H1 (cell line): Measurements from ENCODE around the gene CEACAM20. TPM values are rescaled to one million over a fixed set of nuclear protein-coding genes. Genes with fewer than 3 reads are reported as not detected.

Experiments
- CTCF ChIA-PET: fragments of 300-600 bp; sonication (Branson Sonifier 250); formaldehyde crosslinking; loops from one replicate; lab custom pipeline; 2021; ENCODE audit not compliant: partially characterized antibody; lab: Charles Lee
- POLR2A ChIA-PET: fragments of 300-600 bp; sonication (Branson Sonifier 250); formaldehyde crosslinking; loops from one replicate; lab custom pipeline; 2021; ENCODE audit warnings: inconsistent platforms; ENCODE audit not compliant: partially characterized antibody; lab: Charles Lee
- DNase-seq, 2 experiments: peaks; one replicate each; pipeline versions ENCODE4 v3.0.0 to v3.0.0-alpha.2; 2010 to 2022; ENCODE audit warnings: low spot score in 2 of 2, low read depth in 1 of 2, mixed read lengths in 1 of 2
- FAIRE-seq: peaks from 2 replicates; lab custom pipeline; 2011; peaks lifted over from hg19 to GRCh38; lab: Jason Lieb, UNC
- H2AFZ ChIP-seq: 2 replicates; pipeline ENCODE4 v1.8.1; 2012; ENCODE audit warnings: low read length, inconsistent platforms
- H2AK5ac ChIP-seq: 2 replicates; pipeline ENCODE4 v1.6.1; 2013; ENCODE audit warnings: low read depth, low read length
- H2BK120ac ChIP-seq: replicated peaks from 2 replicates; pipeline ENCODE3; 2013; ENCODE audit warnings: low read depth, low read length, inconsistent platforms
- H2BK12ac ChIP-seq: 2 replicates; pipeline ENCODE4 v1.6.1; 2013; ENCODE audit warnings: low read depth, low read length
- H2BK15ac ChIP-seq: 2 replicates; pipeline ENCODE4 v1.6.1; 2013; ENCODE audit warnings: low read length
- H2BK20ac ChIP-seq: 2 replicates; pipeline ENCODE4 v1.6.1; 2013; ENCODE audit warnings: low read length
- H2BK5ac ChIP-seq: 2 replicates; pipeline ENCODE4 v1.6.1; 2013; ENCODE audit warnings: low read depth, low read length
- H3K14ac ChIP-seq: 2 replicates; pipeline ENCODE4 v1.6.1; 2013; ENCODE audit warnings: inconsistent platforms; ENCODE audit not compliant: insufficient read length
- H3K18ac ChIP-seq: 2 replicates; pipeline ENCODE4 v1.6.1; 2013; ENCODE audit warnings: low read length; ENCODE audit errors: extremely low read depth
- H3K23ac ChIP-seq: 2 replicates; pipeline ENCODE4 v1.6.1; 2013; ENCODE audit warnings: inconsistent platforms; ENCODE audit not compliant: insufficient read length
- H3K23me2 ChIP-seq: 2 replicates; pipeline ENCODE4 v1.6.1; 2013; ENCODE audit warnings: low read depth, low read length
- H3K27ac ChIP-seq: 2 replicates; pipeline ENCODE4 v1.6.1; 2011; ENCODE audit warnings: low read depth, low read length, inconsistent platforms
- H3K27me3 ChIP-seq, 4 experiments: replicated peaks in 1 of 4; 1 replicate in 1 of 4; 2 replicates in 3 of 4; pipeline versions ENCODE4 v1.6.1 to v1.8.1; 2011 to 2013; ENCODE audit warnings: low read length in 3 of 4, mild to moderate bottlenecking in 3 of 4, inconsistent platforms in 2 of 4, mixed read lengths in 2 of 4, moderate library complexity in 1 of 4; ENCODE audit not compliant: control insufficient read depth in 3 of 4, insufficient read depth in 3 of 4; ENCODE audit errors: extremely low read depth in 1 of 4
- H3K36me3 ChIP-seq, 4 experiments: 2 replicates each; pipeline versions ENCODE4 v1.6.1 to v1.8.1; 2011 to 2013; ENCODE audit warnings: mild to moderate bottlenecking in 4 of 4, low read length in 3 of 4, moderate library complexity in 2 of 4, control low read depth in 1 of 4, inconsistent platforms in 1 of 4; ENCODE audit not compliant: insufficient read depth in 4 of 4, control insufficient read depth in 2 of 4
- H3K4ac ChIP-seq: replicated peaks from 2 replicates; pipeline ENCODE3; 2013; ENCODE audit warnings: low read length, low read depth, mixed read lengths, inconsistent platforms; ENCODE audit not compliant: insufficient read length
- H3K4me1 ChIP-seq, 4 experiments: replicated peaks in 1 of 4; 1 replicate in 1 of 4; 2 replicates in 3 of 4; pipeline versions ENCODE4 v1.6.1 to v1.8.1; 2011 to 2013; ENCODE audit warnings: low read length in 3 of 4, inconsistent platforms in 2 of 4, mixed read lengths in 1 of 4; ENCODE audit not compliant: insufficient read depth in 4 of 4, control insufficient read depth in 3 of 4
- H3K4me2 ChIP-seq, 2 experiments: 2 replicates each; pipeline versions ENCODE4 v1.6.1 to v1.8.1; 2011 to 2013; ENCODE audit warnings: low read depth in 2 of 2, low read length in 2 of 2, control low read depth in 1 of 2, inconsistent platforms in 1 of 2, mild to moderate bottlenecking in 1 of 2; ENCODE audit not compliant: insufficient read depth in 1 of 2
- H3K4me3 ChIP-seq, 4 experiments: fragments of 200-600, 300-600 bp in 1 of 4; sonication (generic), shearing (Covaris generic), sonication (Bioruptor Twin) in 1 of 4; 2 replicates each; pipeline versions ENCODE4 v1.5.1 to v1.8.1; 2011 to 2016; ENCODE audit warnings: low read length in 4 of 4, low read depth in 3 of 4, control low read depth in 2 of 4, inconsistent platforms in 2 of 4, mild to moderate bottlenecking in 2 of 4, mixed read lengths in 1 of 4, moderate library complexity in 1 of 4; ENCODE audit not compliant: insufficient read depth in 2 of 4; ENCODE audit errors: extremely low read depth in 1 of 4
- H3K56ac ChIP-seq: replicated peaks from 2 replicates; pipeline ENCODE3; 2013; ENCODE audit warnings: low read depth, mild to moderate bottlenecking, mixed read lengths, low read length, inconsistent platforms; ENCODE audit not compliant: insufficient read length
- H3K79me1 ChIP-seq: 2 replicates; pipeline ENCODE4 v1.6.1; 2013; ENCODE audit warnings: low read depth, low read length, control low read depth
- H3K79me2 ChIP-seq, 2 experiments: 2 replicates each; pipeline versions ENCODE4 v1.6.1 to v1.8.1; 2012 to 2013; ENCODE audit warnings: low read length in 2 of 2, mild to moderate bottlenecking in 2 of 2, inconsistent platforms in 1 of 2; ENCODE audit not compliant: insufficient read depth in 2 of 2, control insufficient read depth in 1 of 2
- H3K9ac ChIP-seq, 4 experiments: replicated peaks in 1 of 4; 1 replicate in 1 of 4; 2 replicates in 3 of 4; pipeline versions ENCODE4 v1.6.1 to v1.8.1; 2011 to 2013; ENCODE audit warnings: low read depth in 3 of 4, low read length in 3 of 4, control low read depth in 2 of 4, mild to moderate bottlenecking in 2 of 4, moderate library complexity in 2 of 4, inconsistent platforms in 1 of 4; ENCODE audit errors: extremely low read depth in 1 of 4
- H3K9me3 ChIP-seq, 2 experiments: 2 replicates each; pipeline versions ENCODE4 v1.6.1 to v1.8.1; 2012 to 2013; ENCODE audit warnings: mild to moderate bottlenecking in 2 of 2, moderate library complexity in 2 of 2, control low read depth in 1 of 2, inconsistent platforms in 1 of 2, low read depth in 1 of 2, low read length in 1 of 2, mixed read lengths in 1 of 2; ENCODE audit not compliant: insufficient read depth in 2 of 2
- H4K20me1 ChIP-seq, 2 experiments: replicated peaks in 1 of 2; 2 replicates each; pipeline versions ENCODE3 to v1.8.1; 2011 to 2013; ENCODE audit warnings: inconsistent platforms in 2 of 2, low read length in 2 of 2, mild to moderate bottlenecking in 1 of 2; ENCODE audit not compliant: insufficient read depth in 2 of 2, control insufficient read depth in 1 of 2
- H4K5ac ChIP-seq: 2 replicates; pipeline ENCODE4 v1.6.1; 2013; ENCODE audit warnings: low read length, low read depth, mixed read lengths, inconsistent platforms; ENCODE audit not compliant: insufficient read length
- H4K8ac ChIP-seq: 2 replicates; pipeline ENCODE4 v1.8.0; 2013; ENCODE audit warnings: mild to moderate bottlenecking, moderate library complexity, low read length, inconsistent platforms; ENCODE audit not compliant: insufficient read depth; ENCODE audit errors: extremely low read depth
- H4K91ac ChIP-seq: replicated peaks from 2 replicates; pipeline ENCODE3; 2013; ENCODE audit warnings: low read length, mixed read lengths, inconsistent platforms; ENCODE audit not compliant: insufficient read length
- POLR2AphosphoS5 ChIP-seq: IDR thresholded peaks from 2 replicates; pipeline ENCODE4 v1.6.1; 2011; ENCODE audit warnings: low read depth, low read length
- RXRA ChIP-seq: IDR thresholded peaks from 2 replicates; pipeline ENCODE4 v1.6.1; 2011; ENCODE audit warnings: low read depth, mild to moderate bottlenecking, low read length, moderate library complexity; ENCODE audit not compliant: insufficient read depth
- WGBS, 2 experiments: shearing (Covaris generic) in 1 of 2; methylation state at CpG; one replicate each; pipeline versions ENCODE4 v1.1.6 to v1.1.7; 2013 to 2015; ENCODE audit warnings: low lambda C conversion rate in 2 of 2, mixed read lengths in 2 of 2, inconsistent platforms in 1 of 2, low coverage in 1 of 2, missing lambda C conversion rate in 1 of 2; ENCODE audit not compliant: insufficient replicate concordance in 2 of 2, insufficient coverage in 1 of 2, insufficient read length in 1 of 2; ENCODE audit errors: extremely low coverage in 1 of 2, missing lambda C conversion rate in 1 of 2; 5-methylcytosine and 5-hydroxymethylcytosine counted together
- polyA plus RNA-seq, 7 experiments: library from polyadenylated mRNA; depleted of rRNA in 3 of 7; stranded (reverse) in 5 of 7; unstranded in 2 of 7; fragments of >200 nt in 5 of 7; fragments of 200-250 nt in 2 of 7; gene quantifications; 1 replicate in 5 of 7; 2 replicates in 1 of 7; 4 replicates in 1 of 7; pipeline versions ENCODE4 v1.2.1 to v1.2.3, GENCODE V29; 2011 to 2013; ENCODE audit warnings: missing spikeins in 2 of 7, mixed read lengths in 2 of 7
- total RNA-seq: library from RNA; stranded (reverse); fragmentation: NEBNext Ultra II Directional; extraction: Animal tissue kit (Norgen Biotek cat#: 25700); gene quantifications from 2 replicates; pipeline ENCODE4 v1.2.1, GENCODE V29; 2021

The CEACAM20 gene
- total and polyA plus RNA-seq, 2 of the 8 experiments (the other 6 are each of a cell fraction or from before 2014, with no cell fraction given), result not detected

- Histone ChIP-seq H2BK20ac (no peak overlapping the region), H2AFZ (no peak overlapping the region), H4K20me1 (no peaks in the 10 kb centered on the region), H3K4me1 (no peaks in the 10 kb centered on the region; a peak in 1 of 7 replicates), H2AK5ac (no peak overlapping the region), H3K79me1 (no peaks in the 10 kb centered on the region), H3K79me2 (no peaks in the 10 kb centered on the region), H3K9me3 (peaks cover 39 to 66% of the 10 kb centered on the region in 2 experiments), H2BK120ac (no peak overlapping the region), H2BK15ac (no peak overlapping the region), H4K91ac (no peak overlapping the region), H3K14ac (no peak overlapping the region), H4K5ac (no peak overlapping the region), H3K27me3 (no peaks in the 10 kb centered on the region), H2BK5ac (no peak overlapping the region), H3K23ac (no peak overlapping the region), H3K4me2 (no peak overlapping the region), H3K27ac (no peak overlapping the region), H2BK12ac (no peak overlapping the region), H3K23me2 (peaks cover 6% of the 10 kb centered on the region; the same call in 1 of the 2 replicates)
- CTCF ChIA-PET, result interaction anchor here (1.6 kb wide), 1 partner anchor 118 kb away, joined by 5 read pairs; no protein-coding TSS in a partner anchor
- FAIRE-seq, result no peak
- 83% methylated on average over 11 of the region's 11 CpGs; no CpG with 5 or more reads in 1 of the 2 experiments for WGBS, 2 experiments
- no peak for DNase-seq
- TF ChIP-seq RXRA (no peak), POLR2AphosphoS5 (no peak)
- TF ChIP-seq, all 59 proteins: peak for 0
- POLR2A ChIA-PET, result interaction anchor here (0.6 to 1.0 kb wide), 2 partner anchors 26 to 117 kb away, joined by 3 read pairs; no protein-coding TSS in a partner anchor
- Histone ChIP-seq H3K9ac (no peak overlapping the region), H3K36me3 (no peaks in the 10 kb centered on the region), H3K18ac (no peak overlapping the region), H4K8ac (no peak overlapping the region), H3K4ac (no peak overlapping the region), H3K4me3 (no peak overlapping the region), H3K56ac (no peak overlapping the region)
Measured at GRCh38 chr19:44539236-44539826, 9.9 kb upstream of the CEACAM20 start.
